ENCODE data around the gene PGGHG. TPM values are rescaled to one million over a fixed set of nuclear protein-coding genes. Genes with fewer than 3 reads are reported as not detected.

The PGGHG gene
- total RNA-seq, 1 donor from 2014 or later, result 20.5 TPM

DNA sequence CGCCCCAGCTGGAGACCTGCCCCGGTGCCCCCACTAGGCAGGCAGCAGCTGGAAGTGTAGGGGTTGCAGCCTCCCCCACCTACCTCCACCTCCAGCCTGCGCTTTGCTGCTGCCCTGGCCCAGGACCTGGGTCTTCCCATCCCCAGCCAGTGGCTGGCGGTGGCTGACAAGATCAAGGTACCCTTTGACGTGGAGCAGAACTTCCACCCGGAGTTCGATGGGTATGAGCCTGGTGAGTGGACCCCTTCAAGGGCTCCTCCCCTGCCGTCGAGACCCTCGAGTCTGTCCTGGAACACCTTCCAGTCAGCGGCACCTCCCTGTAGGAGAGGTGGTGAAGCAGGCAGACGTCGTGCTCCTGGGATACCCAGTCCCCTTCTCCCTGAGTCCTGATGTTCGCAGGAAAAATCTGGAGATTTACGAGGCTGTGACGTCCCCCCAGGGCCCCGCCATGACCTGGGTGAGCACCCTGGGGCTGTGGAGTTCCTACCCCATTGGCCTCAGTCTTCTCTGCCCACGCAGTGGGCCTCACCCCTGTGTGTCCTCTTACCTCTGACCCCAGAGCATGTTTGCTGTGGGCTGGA, 4.4 kb downstream of the PGGHG start:
- no peaks in the 10 kb centered on the region for H3K79me2 ChIP-seq (ENCODE audit: low read depth)
- no peak overlapping the region for H2AFZ ChIP-seq (replicated peaks)
- TF ChIP-seq EZH2phosphoT487 (IDR thresholded peaks at IDR 0.05) (no peak), CTCF (IDR thresholded peaks at IDR 0.05) (no peak), EZH2 (IDR thresholded peaks at IDR 0.05) (no peak)
- no peaks in the 10 kb centered on the region for H3K36me3 ChIP-seq
- Mint-ChIP-seq H3K9me3 (no peaks in the 10 kb centered on the region), H3K4me3 (no peak overlapping the region), H3K27ac (no peak overlapping the region), H3K36me3 (no peaks in the 10 kb centered on the region), H3K27me3 (ENCODE audit: insufficient read depth, low read depth) (peaks cover 5% of the 10 kb centered on the region), H3K4me1 (peaks cover 13% of the 10 kb centered on the region)
- no peaks in the 10 kb centered on the region for H4K20me1 ChIP-seq (ENCODE audit: low read depth)
- no peak overlapping the region for H3K4me2 ChIP-seq
- no peak overlapping the region for H3K9ac ChIP-seq
- no peaks in the 10 kb centered on the region for H3K9me3 ChIP-seq (ENCODE audit: low read depth)
- H3K4me1 ChIP-seq, result peaks cover 14% of the 10 kb centered on the region
- no peak overlapping the region for H3K4me3 ChIP-seq
- DNase-seq (ENCODE audit: low spot score), result no peak
- H3F3A ChIP-seq (ENCODE audit: low read depth), result no peaks in the 10 kb centered on the region
- H3K27ac ChIP-seq, result no peak overlapping the region
- H3K27me3 ChIP-seq, result peaks cover 5% of the 10 kb centered on the region

GRCh38 chr11:293852-294661, 5.1 kb downstream of the PGGHG start:
- Histone ChIP-seq H3K36me3 (no peaks in the 10 kb centered on the region), H3F3A (ENCODE audit: low read depth) (no peaks in the 10 kb centered on the region), H3K79me2 (ENCODE audit: low read depth) (no peaks in the 10 kb centered on the region), H3K27ac (no peak overlapping the region), H3K27me3 (no peaks in the 10 kb centered on the region), H3K4me3 (no peak overlapping the region), H3K9ac (no peak overlapping the region), H3K4me2 (no peak overlapping the region), H4K20me1 (ENCODE audit: low read depth) (no peaks in the 10 kb centered on the region), H2AFZ (replicated peaks) (no peak overlapping the region), H3K4me1 (peaks cover 12% of the 10 kb centered on the region), H3K9me3 (ENCODE audit: low read depth) (no peaks in the 10 kb centered on the region)
- Mint-ChIP-seq H3K4me3 (no peak overlapping the region), H3K27ac (no peak overlapping the region), H3K36me3 (no peaks in the 10 kb centered on the region), H3K9me3 (no peaks in the 10 kb centered on the region), H3K27me3 (ENCODE audit: insufficient read depth, low read depth) (peaks cover 5% of the 10 kb centered on the region), H3K4me1 (peaks cover 13% of the 10 kb centered on the region)
- TF ChIP-seq EZH2 (IDR thresholded peaks at IDR 0.05), result no peak
- no peak for DNase-seq (ENCODE audit: low spot score)

- Histone ChIP-seq H3F3A (ENCODE audit: low read depth) (no peaks in the 10 kb centered on the region), H3K4me2 (no peak overlapping the region), H3K79me2 (ENCODE audit: low read depth) (no peaks in the 10 kb centered on the region), H3K9ac (no peak overlapping the region), H3K27ac (no peak overlapping the region), H3K9me3 (ENCODE audit: low read depth) (no peaks in the 10 kb centered on the region), H2AFZ (replicated peaks) (no peak overlapping the region), H3K4me3 (no peak overlapping the region), H3K36me3 (no peaks in the 10 kb centered on the region), H3K27me3 (no peaks in the 10 kb centered on the region), H4K20me1 (ENCODE audit: low read depth) (no peaks in the 10 kb centered on the region), H3K4me1 (peaks cover 7% of the 10 kb centered on the region)
- Mint-ChIP-seq H3K4me1 (peaks cover 13% of the 10 kb centered on the region), H3K27ac (peak overlapping the region; percentile 46), H3K9me3 (no peaks in the 10 kb centered on the region), H3K36me3 (no peaks in the 10 kb centered on the region), H3K4me3 (no peak overlapping the region), H3K27me3 (ENCODE audit: insufficient read depth, low read depth) (peaks cover 5% of the 10 kb centered on the region)
- TF ChIP-seq EZH2phosphoT487 (IDR thresholded peaks at IDR 0.05), result no peak
- TF ChIP-seq EZH2 (IDR thresholded peaks at IDR 0.05), result no peak
- TF ChIP-seq CTCF (IDR thresholded peaks at IDR 0.05), result no peak
- DNase-seq (ENCODE audit: low spot score), result no peak
Observed at GRCh38 chr11:294780-295179, 5.9 kb downstream of the PGGHG start.
